GM21515 (cell line): Measurements from ENCODE around the gene DMPK.

Source experiments
- ATAC-seq: cut with Tn5 transposase; IDR thresholded peaks from one replicate; pipeline ENCODE4 v1.9.1; 2021; ENCODE audit not compliant: unreplicated experiment

Gene DMPK

GRCh38 chr19:45782162-45782691 lies at the start of gene DMPK:
Gene DMPK (minus strand): TSS chr19:45782490. CDS start chr19:45782352, 138 bp downstream.
- ATAC-seq, result no peak

GRCh38 chr19:45828945-45829344 lies 46.7 kb upstream of the DMPK start:
- ATAC-seq, result no peak

GRCh38 chr19:45828523-45828922 lies 46.2 kb upstream of the DMPK start:
- ATAC-seq, result no peak

GRCh38 chr19:45827459-45828093 lies 45.3 kb upstream of the DMPK start:
- no peak for ATAC-seq

- no peak for ATAC-seq
Observed at GRCh38 chr19:45826934-45827333, 44.6 kb upstream of the DMPK start.

- ATAC-seq, result no peak
Observed at GRCh38 chr19:45825917-45826893, 43.9 kb upstream of the DMPK start.

GRCh38 chr19:45825263-45825605 lies 42.9 kb upstream of the DMPK start:
- ATAC-seq, result no peak

GRCh38 chr19:45824531-45825262 lies 42.4 kb upstream of the DMPK start:
- ATAC-seq, result no peak

GRCh38 chr19:45824041-45824471 lies 41.8 kb upstream of the DMPK start:
- no peak for ATAC-seq

- ATAC-seq, result no peak
Observed at GRCh38 chr19:45823182-45823581, 40.9 kb upstream of the DMPK start.

- no peak for ATAC-seq
Observed at GRCh38 chr19:45822716-45823115, 40.4 kb upstream of the DMPK start.

GRCh38 chr19:45821570-45821969 lies 39.3 kb upstream of the DMPK start:
- ATAC-seq, result no peak

GRCh38 chr19:45821103-45821521 lies 38.8 kb upstream of the DMPK start:
- ATAC-seq, result no peak

- ATAC-seq, result no peak
Observed at GRCh38 chr19:45820413-45821102, 38.3 kb upstream of the DMPK start.

- no peak for ATAC-seq
Observed at GRCh38 chr19:45819769-45820168, 37.5 kb upstream of the DMPK start.

GRCh38 chr19:45817725-45818301 lies 35.5 kb upstream of the DMPK start:
- no peak for ATAC-seq

- ATAC-seq, result peak; percentile 73
Observed at GRCh38 chr19:45817010-45817724, 34.9 kb upstream of the DMPK start.

GRCh38 chr19:45816236-45817009 lies 34.1 kb upstream of the DMPK start:
- no peak for ATAC-seq
